Esophagus (tissue), 2 donors: ENCODE results near the gene CETN3. TPM values are rescaled to one million over a fixed set of nuclear protein-coding genes. Genes with fewer than 3 reads are reported as not detected.
A peak's percentile ranks its signal among the peaks of the same experiment; 100 is the strongest.

ENCODE experiments used
- H3K27ac ChIP-seq, 2 donors: one replicate each; pipeline ENCODE4 v1.5.1; 2013; ENCODE audit warnings: low read depth in 2 of 2, mild to moderate bottlenecking in 2 of 2, inconsistent platforms in 1 of 2, low read length in 1 of 2, moderate library complexity in 1 of 2
- H3K27me3 ChIP-seq, 2 donors: one replicate each; pipeline ENCODE4 v1.6.1; 2013; ENCODE audit warnings: low read length in 2 of 2, control low read depth in 1 of 2, mild to moderate bottlenecking in 1 of 2; ENCODE audit not compliant: insufficient read depth in 2 of 2, control insufficient read depth in 1 of 2
- H3K36me3 ChIP-seq, 2 donors: one replicate each; pipeline ENCODE4 v1.6.1; 2013; ENCODE audit warnings: low read length in 1 of 2; ENCODE audit not compliant: control insufficient read depth in 2 of 2, insufficient read depth in 2 of 2
- H3K4me1 ChIP-seq, 2 donors: one replicate each; pipeline ENCODE4 v1.6.1; 2013; ENCODE audit warnings: low read length in 1 of 2; ENCODE audit not compliant: control insufficient read depth in 2 of 2, insufficient read depth in 2 of 2
- H3K4me3 ChIP-seq, 2 donors: one replicate each; pipeline ENCODE4 v1.5.1; 2013; ENCODE audit warnings: low read length in 2 of 2, mild to moderate bottlenecking in 2 of 2, low read depth in 1 of 2, moderate library complexity in 1 of 2
- H3K9me3 ChIP-seq, 2 donors: one replicate each; pipeline ENCODE4 v1.6.1; 2013; ENCODE audit warnings: mild to moderate bottlenecking in 2 of 2, low read depth in 1 of 2, low read length in 1 of 2, moderate library complexity in 1 of 2; ENCODE audit not compliant: control insufficient read depth in 2 of 2, insufficient read depth in 1 of 2
- WGBS, 2 donors: extraction: QIAGEN DNeasy Blood & Tissue Kit; methylation state at CpG; one replicate each; pipeline ENCODE4 v1.1.7; 2013; 5-methylcytosine and 5-hydroxymethylcytosine counted together
- polyA plus RNA-seq, 2 donors: library from polyadenylated mRNA; stranded (reverse); fragments of 200-250 nt; gene quantifications; one replicate each; pipeline ENCODE4 v1.2.3, GENCODE V29; 2013
- donor health status: healthy with polysubstance abuse.
- donor health status: Bipolar disorder and iron deficiency.

The CETN3 gene
- polyA plus RNA-seq, 2 donors: 19.8 to 21.0 TPM

GRCh38 chr5:90410178-90410762, 714 bp upstream of the CETN3 start:
- no peaks in the 10 kb centered on the region for H3K4me1 ChIP-seq

GRCh38 chr5:90408571-90409317, 812 bp downstream of the CETN3 start:
- WGBS, 2 donors: 13% methylated on average over 14 of the region's 14 CpGs

More at GRCh38 chr5:90410178-90410762, 714 bp upstream of the CETN3 start:
- Histone ChIP-seq H3K4me3 (peak overlapping the region; percentile 75 to 92), H3K9me3 (no peaks in the 10 kb centered on the region), H3K27ac (peak overlapping the region; percentile 97 to 98), H3K27me3 (no peaks in the 10 kb centered on the region), H3K36me3 (no peaks in the 10 kb centered on the region)
- 2% methylated on average over 10 of the region's 10 CpGs for WGBS, 2 donors

GRCh38 chr5:90406466-90406865, 3.1 kb downstream of the CETN3 start:
- Histone ChIP-seq H3K27ac (no peak overlapping the region), H3K4me3 (no peak overlapping the region), H3K36me3 (no peaks in the 10 kb centered on the region), H3K9me3 (no peaks in the 10 kb centered on the region), H3K27me3 (no peaks in the 10 kb centered on the region), H3K4me1 (no peaks in the 10 kb centered on the region)

More at GRCh38 chr5:90408571-90409317, 812 bp downstream of the CETN3 start:
- Histone ChIP-seq H3K27me3 (no peaks in the 10 kb centered on the region), H3K4me3 (peak overlapping the region; percentile 92 to 97), H3K4me1 (no peaks in the 10 kb centered on the region), H3K9me3 (no peaks in the 10 kb centered on the region), H3K36me3 (no peaks in the 10 kb centered on the region), H3K27ac (peak overlapping the region; percentile 100)

- H3K27me3 ChIP-seq: no peaks in the 10 kb centered on the region
- WGBS, 2 donors: 49 to 60% methylated on average over 1 of the region's 1 CpG
- H3K27ac ChIP-seq: no peak overlapping the region
Observed at GRCh38 chr5:90402521-90403255, 6.9 kb downstream of the CETN3 start.

GRCh38 chr5:90399251-90399650, 10.3 kb downstream of the CETN3 start:
- Histone ChIP-seq H3K9me3 (no peaks in the 10 kb centered on the region), H3K27me3 (no peaks in the 10 kb centered on the region), H3K36me3 (peaks cover 0 to 2% of the 10 kb centered on the region in 2 donors), H3K4me1 (no peaks in the 10 kb centered on the region), H3K4me3 (no peak overlapping the region), H3K27ac (no peak overlapping the region)
- WGBS, 2 donors: 95% methylated on average over 4 of the region's 4 CpGs

More at GRCh38 chr5:90402521-90403255, 6.9 kb downstream of the CETN3 start:
- peaks cover 0 to 2% of the 10 kb centered on the region in 2 donors for H3K36me3 ChIP-seq
- H3K4me3 ChIP-seq: no peak overlapping the region
- no peaks in the 10 kb centered on the region for H3K4me1 ChIP-seq
- H3K9me3 ChIP-seq: no peaks in the 10 kb centered on the region

- WGBS, 2 donors: 95 to 97% methylated on average over 2 of the region's 2 CpGs
- no peaks in the 10 kb centered on the region for H3K27me3 ChIP-seq
- no peak overlapping the region for H3K27ac ChIP-seq
- no peaks in the 10 kb centered on the region for H3K9me3 ChIP-seq
- H3K36me3 ChIP-seq: peaks cover 0 to 2% of the 10 kb centered on the region in 2 donors
- H3K4me1 ChIP-seq: no peaks in the 10 kb centered on the region
- H3K4me3 ChIP-seq: no peak overlapping the region
Observed at GRCh38 chr5:90398726-90399125, 10.8 kb downstream of the CETN3 start.

GRCh38 chr5:90395005-90395404, 14.6 kb downstream of the CETN3 start:
- Histone ChIP-seq H3K27me3 (no peaks in the 10 kb centered on the region), H3K36me3 (peaks cover 0 to 2% of the 10 kb centered on the region in 2 donors), H3K27ac (no peak overlapping the region), H3K9me3 (no peaks in the 10 kb centered on the region), H3K4me1 (no peaks in the 10 kb centered on the region), H3K4me3 (no peak overlapping the region)
- 97 to 99% methylated on average over 2 of the region's 2 CpGs for WGBS, 2 donors

- Histone ChIP-seq H3K4me1 (no peaks in the 10 kb centered on the region), H3K27me3 (no peaks in the 10 kb centered on the region), H3K36me3 (no peaks in the 10 kb centered on the region), H3K27ac (no peak overlapping the region), H3K9me3 (no peaks in the 10 kb centered on the region), H3K4me3 (no peak overlapping the region)
- 75 to 77% methylated on average over 3 of the region's 3 CpGs for WGBS, 2 donors
Observed at GRCh38 chr5:90390928-90391327, 18.6 kb downstream of the CETN3 start.

- Histone ChIP-seq H3K27ac (no peak overlapping the region), H3K9me3 (no peaks in the 10 kb centered on the region), H3K36me3 (no peaks in the 10 kb centered on the region), H3K27me3 (no peaks in the 10 kb centered on the region), H3K4me1 (no peaks in the 10 kb centered on the region), H3K4me3 (no peak overlapping the region)
- 89 to 90% methylated on average over 2 of the region's 2 CpGs for WGBS, 2 donors
Observed at GRCh38 chr5:90390326-90390725, 19.2 kb downstream of the CETN3 start.
